Cardiac muscle cell (in vitro differentiated cells and primary cell): ENCODE data around the gene RCVRN. TPM values are rescaled to one million over a fixed set of nuclear protein-coding genes. Genes with fewer than 3 reads are reported as not detected.

ENCODE experiments used
- DNase-seq, 2 donors: peaks; one replicate each; pipeline versions ENCODE4 v3.0.0 to v3.0.0-alpha.2; 2010 to 2017; ENCODE audit warnings: low read depth in 1 of 2, low spot score in 1 of 2
- H3K27ac ChIP-seq: fragments of 200-600 bp; sonication (generic); 2 replicates; pipeline ENCODE4 v1.5.1; 2016
- H3K27me3 ChIP-seq: fragments of 200-600 bp; sonication (generic); 2 replicates; pipeline ENCODE4 v1.6.0; 2016; ENCODE audit warnings: control low read depth
- H3K36me3 ChIP-seq: fragments of 200-600 bp; sonication (generic); 2 replicates; pipeline ENCODE4 v1.5.1; 2016; ENCODE audit warnings: control low read depth
- H3K4me1 ChIP-seq: fragments of 200-600 bp; sonication (generic); 2 replicates; pipeline ENCODE4 v1.8.1; 2017; ENCODE audit warnings: low read depth, mild to moderate bottlenecking, mixed run types
- H3K4me3 ChIP-seq: fragments of 200-600 bp; sonication (generic); 2 replicates; pipeline ENCODE4 v1.5.1; 2016; ENCODE audit warnings: mild to moderate bottlenecking
- H3K9me3 ChIP-seq: fragments of 200-600 bp; sonication (generic); 2 replicates; pipeline ENCODE4 v1.5.1; 2017; ENCODE audit warnings: low read depth, mild to moderate bottlenecking, control low read depth
- CTCF ChIP-seq: IDR thresholded peaks from 2 replicates; pipeline ENCODE4 v1.5.1; 2012; ENCODE audit warnings: low read depth, mild to moderate bottlenecking, low read length
- polyA plus RNA-seq: library from polyadenylated mRNA; unstranded; fragments of >200 nt; fragmentation: Nextera tagmentation; extraction: Ambion mirVana; gene quantifications from 2 replicates; pipeline ENCODE4 v1.2.1, GENCODE V29; 2016
- total RNA-seq: library from RNA; depleted of rRNA; stranded (reverse); fragments of >200 nt; gene quantifications from 2 replicates; pipeline ENCODE4 v1.2.3, GENCODE V29; 2016

RCVRN gene
- total and polyA plus RNA-seq, 2 experiments from 2014 or later: 0.06 TPM; not detected in 1

DNA sequence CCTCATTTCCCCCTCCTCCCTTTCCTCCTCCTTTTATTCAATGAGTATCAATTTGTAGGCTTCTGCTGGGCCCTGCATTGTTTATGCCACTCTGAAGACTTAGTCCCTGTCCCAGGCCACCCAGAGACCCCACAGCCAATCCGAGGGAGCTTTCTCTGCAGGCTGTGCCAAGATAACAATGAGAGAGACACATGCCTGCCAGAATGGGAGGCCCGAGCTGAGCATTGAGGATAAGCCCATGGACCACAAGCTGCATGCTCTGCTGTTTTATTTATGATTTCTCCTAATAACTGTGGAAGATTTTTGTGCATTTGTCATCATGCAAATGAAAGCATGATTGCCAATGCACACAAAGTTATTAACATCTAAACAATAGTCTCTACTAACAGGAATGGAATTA lies 3.0 kb downstream of the RCVRN start:
- no peak for DNase-seq
- Histone ChIP-seq H3K4me3 (no peak overlapping the region), H3K9me3 (no peaks in the 10 kb centered on the region), H3K4me1 (no peaks in the 10 kb centered on the region), H3K36me3 (no peaks in the 10 kb centered on the region), H3K27me3 (no peaks in the 10 kb centered on the region), H3K27ac (no peak overlapping the region)
- no peak for TF ChIP-seq CTCF

GRCh38 chr17:9900784-9901183 lies 4.3 kb downstream of the RCVRN start:
- no peak for TF ChIP-seq CTCF
- Histone ChIP-seq H3K4me1 (no peaks in the 10 kb centered on the region), H3K27ac (no peak overlapping the region), H3K9me3 (no peaks in the 10 kb centered on the region), H3K27me3 (no peaks in the 10 kb centered on the region), H3K36me3 (no peaks in the 10 kb centered on the region), H3K4me3 (no peak overlapping the region)
- peak in 1 of 2 donors; percentile 59 for DNase-seq

- no peaks in the 10 kb centered on the region for H3K9me3 ChIP-seq
- no peaks in the 10 kb centered on the region for H3K4me1 ChIP-seq
- DNase-seq: peak; percentile 33
- no peak overlapping the region for H3K4me3 ChIP-seq
- no peaks in the 10 kb centered on the region for H3K36me3 ChIP-seq
- no peaks in the 10 kb centered on the region for H3K27me3 ChIP-seq
- no peak overlapping the region for H3K27ac ChIP-seq
- peak; percentile 16 for TF ChIP-seq CTCF
Observed at GRCh38 chr17:9900044-9900594, 5.0 kb downstream of the RCVRN start.

DNA sequence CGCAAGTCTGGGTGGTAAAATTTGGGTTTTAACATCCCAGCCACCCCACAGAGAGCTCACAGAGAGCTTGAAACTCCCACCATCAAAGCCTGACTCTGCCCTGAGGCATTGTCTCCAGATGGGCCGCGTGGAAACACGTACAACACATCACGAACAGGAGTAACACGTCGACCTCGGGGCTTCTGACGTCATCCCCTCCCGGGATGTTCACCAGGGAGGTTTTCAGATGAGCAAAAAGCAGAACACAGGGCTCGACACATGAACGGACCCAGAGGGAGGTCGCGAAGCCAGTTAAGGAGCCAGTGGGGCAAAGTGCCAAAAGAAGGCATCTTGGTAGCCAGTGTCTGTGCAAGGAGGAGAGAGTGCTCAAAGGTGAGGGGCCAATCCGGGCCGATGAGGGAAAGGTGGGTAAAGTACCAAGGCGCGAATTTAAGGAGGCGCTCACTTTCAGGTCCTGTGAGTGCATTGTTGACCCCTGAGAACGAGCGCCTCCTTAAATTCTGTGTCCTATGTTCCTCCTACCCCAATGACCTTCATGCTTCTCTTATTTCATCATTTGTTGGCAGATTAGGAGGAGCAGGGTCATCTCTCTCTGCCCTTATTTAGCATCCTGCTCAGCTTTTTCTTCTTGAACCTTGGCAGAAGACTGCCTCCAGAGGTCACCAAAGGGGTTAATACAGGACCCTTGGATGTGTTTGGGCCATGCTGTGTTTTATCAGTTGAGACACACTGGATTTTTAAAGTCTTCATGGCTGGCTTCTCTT lies 5.6 kb downstream of the RCVRN start:
- TF ChIP-seq CTCF: no peak
- Histone ChIP-seq H3K4me1 (no peaks in the 10 kb centered on the region), H3K36me3 (no peaks in the 10 kb centered on the region), H3K9me3 (no peaks in the 10 kb centered on the region), H3K4me3 (no peak overlapping the region), H3K27me3 (no peaks in the 10 kb centered on the region), H3K27ac (no peak overlapping the region)
- DNase-seq: no peak

GRCh38 chr17:9898812-9899211 lies 6.3 kb downstream of the RCVRN start:
- Histone ChIP-seq H3K27me3 (no peaks in the 10 kb centered on the region), H3K4me1 (no peaks in the 10 kb centered on the region), H3K36me3 (no peaks in the 10 kb centered on the region), H3K4me3 (no peak overlapping the region), H3K9me3 (no peaks in the 10 kb centered on the region), H3K27ac (no peak overlapping the region)
- TF ChIP-seq CTCF: no peak
- no peak for DNase-seq
